HTR-8/SVneo (cell line): ENCODE results near the gene LRRTM4.
"Not testable (repeated sequence)": the region's sequence is repeated elsewhere in the genome, so short reads cannot be mapped to it uniquely, and the experiment has no call there.

ENCODE experiments used
- DNase-seq: peaks from one replicate; pipeline ENCODE4 v3.0.0; 2011; ENCODE audit warnings: low spot score, mixed read lengths; ENCODE audit not compliant: insufficient read length
- FAIRE-seq: peaks from 2 replicates; lab custom pipeline; 2011; peaks lifted over from hg19 to GRCh38; lab: Jason Lieb, UNC

LRRTM4 gene

DNA sequence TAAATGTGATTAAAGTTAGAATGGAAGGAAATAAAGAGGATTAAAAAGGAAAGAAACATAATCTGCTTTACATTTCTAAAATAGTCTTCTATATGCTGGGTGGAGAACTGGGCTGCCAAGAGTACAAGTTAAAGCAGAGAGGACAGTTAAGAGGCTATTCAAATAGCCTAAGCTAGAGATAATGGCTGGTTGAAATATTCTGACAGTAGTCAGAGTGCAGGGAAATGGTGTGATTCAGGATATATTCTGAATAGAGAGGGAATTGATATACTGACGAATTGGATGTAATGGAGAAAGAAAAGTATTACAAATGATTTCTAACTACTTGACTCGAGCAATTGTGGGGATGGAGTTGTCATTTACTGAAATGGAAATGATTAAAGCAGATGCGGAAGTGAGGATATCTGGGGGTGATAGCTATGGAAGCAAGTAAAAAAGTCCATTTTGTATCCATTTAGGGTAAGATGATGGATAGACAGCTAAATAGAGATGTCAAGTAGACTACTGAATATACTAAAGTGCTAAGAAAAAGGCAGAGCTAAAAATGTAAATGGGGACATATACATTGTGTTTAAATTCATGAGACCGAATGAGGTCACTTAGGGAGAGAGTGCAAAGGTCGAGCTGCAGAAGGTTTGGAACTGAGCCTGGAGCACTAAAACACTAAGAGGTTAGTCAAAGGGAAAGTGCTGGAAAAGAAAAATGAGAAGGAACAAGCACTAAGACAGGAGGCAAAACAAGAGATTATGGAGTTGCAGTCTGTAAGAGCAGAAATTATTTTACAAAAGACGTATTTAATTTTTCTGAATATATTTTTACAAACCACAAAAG is 696.8 kb downstream of the LRRTM4 start:
- FAIRE-seq: no peak

DNA sequence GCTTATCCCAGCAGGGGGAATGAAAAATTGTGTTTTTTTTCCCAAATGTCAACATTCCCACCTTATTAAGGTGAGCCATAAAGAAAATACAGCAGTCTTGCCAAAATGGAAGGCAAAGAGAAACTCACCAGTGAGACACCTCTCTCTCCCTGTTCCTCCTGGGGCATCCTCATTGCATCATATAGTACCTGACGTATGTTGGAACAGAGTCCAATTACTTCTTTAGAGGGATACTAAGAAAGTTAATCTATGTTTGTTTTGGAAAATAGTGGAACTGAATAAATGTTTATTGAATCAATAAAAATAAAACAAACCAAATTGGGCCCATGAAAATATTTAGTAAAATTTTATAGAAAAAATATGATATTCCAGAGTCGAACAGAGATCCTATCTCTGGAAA is 700.4 kb downstream of the LRRTM4 start:
- no peak for FAIRE-seq
- DNase-seq: no peak

More for the DNA sequence above, 696.8 kb downstream of the LRRTM4 start:
- DNase-seq: no peak

DNA sequence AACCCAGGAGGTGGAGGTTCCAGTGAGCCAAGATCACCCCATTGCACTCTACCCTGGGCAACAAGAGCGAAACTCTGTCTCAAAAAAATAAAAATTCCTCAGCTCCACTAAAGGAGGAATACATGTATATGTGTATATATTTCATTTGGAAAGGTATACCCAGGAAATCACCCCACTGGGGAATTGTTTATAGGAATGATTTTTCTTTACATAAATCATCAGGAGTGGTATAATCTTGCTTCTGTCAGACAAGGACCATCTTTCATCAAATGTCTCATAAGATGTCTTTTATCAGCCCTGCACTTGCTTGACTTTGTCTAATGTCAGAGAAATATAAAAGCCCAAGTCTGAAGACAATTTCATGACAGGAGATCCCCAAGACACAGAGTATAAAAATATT is 709.1 kb downstream of the LRRTM4 start:
- DNase-seq: no peak
- no peak for FAIRE-seq

DNA sequence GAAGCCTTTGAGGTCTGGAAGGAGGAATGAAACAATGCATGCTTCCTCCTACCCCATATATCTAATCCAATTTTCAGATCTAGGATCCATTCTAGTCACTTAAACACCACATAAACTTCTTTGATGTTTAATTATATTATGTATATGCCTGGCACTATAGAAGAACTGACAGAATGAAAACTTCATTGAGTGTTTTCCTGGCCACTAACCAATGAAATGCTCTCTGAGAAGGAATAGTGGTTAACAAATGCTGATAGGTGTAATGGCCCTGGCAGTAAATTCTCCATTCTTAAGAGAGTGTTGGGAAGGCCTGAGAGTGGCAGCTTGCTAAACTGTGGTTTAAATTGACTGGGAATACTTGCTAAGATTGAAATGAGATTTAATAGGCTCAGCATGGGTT is 710.0 kb downstream of the LRRTM4 start:
- no peak for FAIRE-seq

DNA sequence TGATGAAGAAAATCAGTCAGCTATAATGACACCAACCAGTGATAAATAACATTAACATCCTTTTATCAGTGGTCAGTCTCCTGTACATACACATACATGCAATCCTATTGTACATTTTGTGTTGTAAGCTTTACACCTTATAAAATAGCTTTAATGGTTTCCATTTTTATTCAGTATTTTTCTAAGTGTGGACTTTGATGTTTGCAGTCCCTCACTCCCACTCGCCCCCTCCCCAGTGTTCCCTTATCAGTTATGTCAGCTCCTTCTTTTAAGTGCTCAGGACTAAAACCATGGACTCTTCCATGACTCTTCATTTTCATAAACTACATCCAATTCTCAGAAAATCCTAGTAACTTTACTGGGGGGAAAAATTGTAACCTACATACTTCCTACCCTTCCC is 713.0 kb downstream of the LRRTM4 start:
- no peak for DNase-seq
- FAIRE-seq: no peak

More for the DNA sequence above, 710.0 kb downstream of the LRRTM4 start:
- DNase-seq: no peak

DNA sequence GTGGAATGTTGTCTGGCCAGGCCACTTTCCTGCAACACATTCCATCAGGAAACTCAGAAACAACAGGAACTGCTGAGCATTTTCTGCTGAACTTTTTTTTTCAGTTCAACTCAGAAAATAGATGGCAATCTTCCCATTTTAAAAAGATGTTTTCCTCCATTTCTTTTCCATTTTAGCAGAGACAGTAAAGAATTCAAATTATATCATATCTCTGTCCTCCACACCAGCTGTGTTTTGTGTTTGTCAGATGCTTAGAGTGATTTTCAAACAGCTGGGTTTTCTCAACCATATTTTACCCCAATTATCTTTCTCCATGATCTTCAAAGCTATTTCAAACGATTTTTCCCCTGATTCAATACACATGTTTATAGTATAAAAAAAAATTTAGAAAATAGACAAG is 713.4 kb downstream of the LRRTM4 start:
- FAIRE-seq: no peak
- DNase-seq: no peak

DNA sequence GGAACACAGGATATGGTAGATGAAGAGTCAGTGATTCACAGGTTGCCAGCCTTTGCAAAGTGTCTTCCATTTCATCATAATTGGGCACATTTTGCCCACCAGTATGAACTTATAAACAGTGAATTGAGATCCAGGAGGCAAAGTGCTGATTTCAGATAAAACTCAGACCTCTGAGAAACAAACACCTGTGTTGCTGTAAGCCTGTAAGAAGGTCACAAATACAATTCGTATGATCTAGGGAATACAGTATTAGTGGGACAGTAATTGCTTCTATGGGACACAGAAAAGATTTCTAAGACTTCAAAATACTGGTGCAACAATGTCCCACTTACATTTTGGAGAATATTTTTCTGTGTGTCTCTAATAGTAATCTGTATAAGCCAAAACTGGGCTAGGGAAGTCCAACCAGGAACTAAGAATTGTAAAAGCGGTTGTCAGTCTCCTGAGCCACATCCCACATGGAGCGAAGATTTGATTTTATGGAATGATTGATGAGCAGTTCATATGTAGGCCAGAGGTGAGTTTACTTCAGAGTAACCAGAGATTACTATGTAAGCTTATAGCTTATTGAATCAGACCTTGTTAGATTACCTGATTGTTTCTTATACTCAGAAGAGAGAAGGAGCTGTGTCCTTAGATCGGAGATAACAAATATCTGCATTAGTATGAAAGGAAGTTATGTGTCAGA is 728.4 kb downstream of the LRRTM4 start:
- no peak for DNase-seq
- FAIRE-seq: no peak

DNA sequence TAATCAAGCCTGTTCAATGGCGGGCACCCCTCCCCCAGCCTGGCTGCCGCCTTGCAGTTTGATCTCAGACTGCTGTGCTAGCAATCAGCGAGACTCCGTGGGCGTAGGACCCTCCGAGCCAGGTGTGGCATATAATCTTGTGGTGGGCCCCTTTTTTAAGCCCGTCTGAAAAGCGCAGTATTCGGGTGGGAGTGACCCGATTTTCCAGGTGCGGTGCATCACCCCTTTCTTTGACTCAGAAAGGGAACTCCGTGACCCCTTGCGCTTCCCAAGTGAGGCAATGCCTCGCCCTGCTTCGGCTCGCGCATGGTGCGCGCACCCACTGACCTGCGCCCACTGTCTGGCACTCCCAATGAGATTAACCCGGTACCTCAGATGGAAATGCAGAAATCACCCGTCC is 740.9 kb downstream of the LRRTM4 start:
- not testable (repeated sequence) for FAIRE-seq, DNase-seq

DNA sequence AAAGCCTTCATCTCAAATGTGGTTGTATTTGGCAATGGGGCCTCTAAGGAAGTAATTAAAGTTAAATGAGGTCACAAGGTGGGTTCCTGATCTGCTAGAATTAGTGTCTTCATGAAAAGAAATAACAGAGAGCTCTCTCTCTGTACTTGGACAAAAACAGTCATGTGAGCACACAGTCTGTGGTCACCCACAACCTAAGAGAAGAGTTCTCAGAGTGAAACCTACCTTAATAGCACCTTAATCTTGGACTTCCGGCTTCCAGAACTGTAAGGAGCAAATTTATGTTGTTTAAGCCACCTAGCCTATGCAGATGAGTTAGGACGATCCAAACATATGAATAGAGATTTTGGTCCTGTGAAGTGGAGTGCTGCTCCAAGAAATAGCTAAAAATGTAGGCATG is 758.9 kb downstream of the LRRTM4 start:
- DNase-seq (no peak), FAIRE-seq (no peak)

DNA sequence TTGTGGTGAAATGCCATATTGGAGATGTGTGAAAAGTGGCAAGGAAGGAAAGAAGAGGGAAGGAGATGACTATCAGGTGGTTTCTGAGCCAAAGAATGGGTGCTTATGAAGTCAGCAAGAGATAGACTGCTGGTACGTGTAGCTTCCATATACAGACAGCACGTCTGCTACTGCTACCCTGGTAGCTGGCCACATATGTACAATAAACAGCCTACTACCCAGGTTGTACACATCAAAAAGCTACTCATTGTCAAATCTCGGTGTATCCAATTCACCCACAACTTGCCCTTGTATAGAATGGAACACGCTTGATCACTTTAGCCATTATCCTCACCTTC is 761.8 kb downstream of the LRRTM4 start:
- FAIRE-seq: no peak
- no peak for DNase-seq

DNA sequence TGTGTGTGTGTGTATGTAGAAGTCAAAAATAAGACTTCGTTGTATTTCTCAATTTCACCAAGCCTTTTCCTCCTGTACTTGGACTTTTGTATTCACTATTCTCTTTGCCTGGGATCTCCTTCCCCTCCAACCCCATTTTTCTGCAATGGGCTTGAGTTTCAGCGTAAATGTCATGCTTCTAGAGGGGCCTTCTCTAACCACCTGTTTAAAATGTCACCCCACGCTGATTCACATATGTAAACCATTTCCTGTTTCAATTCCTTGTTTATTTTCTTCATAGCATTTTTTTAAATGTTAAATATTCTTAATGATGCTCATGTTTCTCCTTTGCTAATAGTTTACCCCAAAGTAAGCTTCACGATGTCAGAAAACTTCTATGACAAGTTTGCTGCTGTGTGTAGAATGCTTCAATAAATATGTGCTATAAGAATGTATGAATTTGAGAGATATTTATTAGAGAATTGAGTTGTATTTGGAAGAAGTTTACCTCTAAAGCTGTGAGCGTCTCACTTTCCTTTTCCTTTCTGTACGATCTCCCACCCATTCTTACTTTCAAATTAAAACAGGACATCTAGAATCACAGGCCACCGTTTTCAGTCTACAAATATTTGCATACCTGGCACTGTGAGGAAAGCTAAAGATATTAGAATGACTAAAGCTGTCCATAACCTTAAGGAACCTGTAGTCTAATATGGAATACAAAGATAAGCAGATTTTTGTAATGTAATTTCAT is 762.4 kb downstream of the LRRTM4 start:
- DNase-seq: no peak

DNA sequence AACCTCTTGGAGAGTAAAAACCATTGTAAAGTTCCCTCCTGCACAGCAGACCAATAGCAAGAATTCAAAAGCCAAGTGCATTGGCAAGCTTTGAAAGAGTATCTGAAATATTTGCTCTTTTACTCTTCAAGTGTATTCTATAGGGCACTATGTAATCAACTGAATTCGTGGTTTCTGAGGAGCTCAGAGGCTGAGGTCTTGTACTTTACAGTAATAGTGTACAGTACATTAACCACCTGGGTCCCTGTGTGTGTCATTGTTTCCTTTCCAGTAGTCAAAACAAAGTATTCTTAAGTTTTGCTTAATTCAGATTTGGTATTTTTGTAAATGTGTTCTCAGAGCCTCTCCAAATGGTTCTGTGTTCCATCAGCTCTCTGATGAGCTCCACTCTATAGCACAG is 769.7 kb downstream of the LRRTM4 start:
- FAIRE-seq (no peak), DNase-seq (no peak)

More for the DNA sequence above, 762.4 kb downstream of the LRRTM4 start:
- FAIRE-seq: no peak

DNA sequence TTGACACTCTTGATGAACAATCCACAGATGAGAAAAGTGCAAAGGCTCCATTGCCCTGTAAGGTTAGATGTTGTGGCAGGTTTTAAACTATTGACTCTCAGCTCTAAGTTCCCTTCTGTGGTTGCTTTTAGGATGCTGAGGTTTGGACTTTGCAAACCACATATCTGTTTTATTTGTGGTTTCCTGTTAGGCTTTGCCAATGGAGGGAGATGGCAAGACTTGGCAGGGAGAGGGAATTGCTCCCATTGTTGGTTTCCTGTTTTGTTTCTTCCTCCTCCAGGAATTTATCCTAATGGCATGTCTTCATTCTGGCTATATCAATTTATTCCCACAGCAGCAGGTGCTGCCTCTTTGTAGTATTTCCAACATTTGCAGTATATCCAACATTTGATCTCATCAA is 772.3 kb downstream of the LRRTM4 start:
- DNase-seq: no peak

DNA sequence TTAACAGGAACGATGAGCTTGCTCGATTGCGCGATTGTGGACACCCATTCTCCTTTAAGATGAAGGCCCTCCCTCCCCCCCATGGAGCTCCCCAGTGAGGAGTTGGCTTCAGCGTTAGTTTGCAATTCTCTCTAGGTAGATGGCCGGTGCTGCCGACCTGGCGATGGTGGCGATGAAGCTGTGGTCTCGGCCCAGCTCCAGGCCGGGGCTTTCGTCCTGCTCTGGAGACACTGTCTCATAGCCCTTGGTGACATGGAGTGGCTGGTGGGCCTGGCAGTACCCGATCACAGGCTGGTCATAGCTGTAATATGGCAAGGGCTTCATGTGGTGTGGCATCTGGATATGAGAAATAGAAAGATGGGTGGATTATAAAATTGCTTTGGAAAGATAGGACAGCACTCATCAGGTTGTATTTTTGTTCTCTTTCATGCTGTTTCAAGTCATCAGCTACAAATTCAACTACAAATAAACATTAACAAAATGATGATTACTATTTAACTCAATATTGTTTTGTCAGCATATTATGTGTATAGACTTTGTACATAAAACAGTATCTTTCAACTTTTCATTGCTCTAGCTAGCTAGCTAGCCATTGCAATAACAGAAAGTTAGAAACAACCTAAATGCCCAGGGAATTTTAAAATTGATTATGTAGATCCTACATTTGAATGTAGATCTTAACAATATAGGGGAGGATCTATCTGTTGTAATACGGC is 773.4 kb downstream of the LRRTM4 start:
- FAIRE-seq: no peak

More for the DNA sequence above, 772.3 kb downstream of the LRRTM4 start:
- no peak for FAIRE-seq

DNA sequence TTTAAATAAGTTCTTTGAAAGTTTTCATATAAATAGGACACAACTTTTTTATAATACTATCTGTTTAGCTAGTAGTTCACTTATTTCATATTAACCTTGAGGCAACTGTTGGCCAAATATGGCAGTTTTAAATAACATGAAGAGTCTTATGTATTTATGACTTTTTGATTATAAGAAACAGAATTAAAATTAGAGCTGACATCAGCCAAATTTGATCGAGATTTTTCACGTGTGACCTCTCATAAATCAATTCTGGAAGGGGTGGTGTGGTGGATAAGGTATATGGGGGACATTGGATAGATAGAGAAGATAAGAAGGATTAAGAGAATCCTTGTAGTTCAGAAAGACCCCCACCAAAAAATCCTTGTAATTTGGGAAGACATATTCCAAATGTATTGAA is 776.6 kb downstream of the LRRTM4 start:
- DNase-seq: no peak

More for the DNA sequence above, 773.4 kb downstream of the LRRTM4 start:
- DNase-seq: no peak

DNA sequence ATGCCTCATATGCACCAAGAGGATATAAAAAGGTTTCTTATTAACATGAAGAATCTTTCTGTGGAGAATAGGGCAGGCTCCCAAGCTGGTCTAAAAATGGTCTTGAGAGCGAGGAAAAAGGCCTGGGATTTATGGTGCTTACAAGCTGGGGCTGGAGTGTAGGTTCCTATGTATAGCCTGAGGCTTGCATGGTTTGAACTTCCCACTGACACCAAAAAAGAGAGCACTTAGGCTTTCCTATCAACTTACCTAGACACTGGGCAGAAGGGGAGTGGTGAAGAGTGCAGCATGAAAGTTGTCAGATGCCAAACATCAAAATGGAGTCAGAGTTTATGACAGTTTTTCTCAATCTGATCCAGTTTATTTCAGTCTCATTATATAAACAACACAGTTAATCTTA is 784.6 kb downstream of the LRRTM4 start:
- no peak for DNase-seq
- no peak for FAIRE-seq

More for the DNA sequence above, 776.6 kb downstream of the LRRTM4 start:
- no peak for FAIRE-seq

DNA sequence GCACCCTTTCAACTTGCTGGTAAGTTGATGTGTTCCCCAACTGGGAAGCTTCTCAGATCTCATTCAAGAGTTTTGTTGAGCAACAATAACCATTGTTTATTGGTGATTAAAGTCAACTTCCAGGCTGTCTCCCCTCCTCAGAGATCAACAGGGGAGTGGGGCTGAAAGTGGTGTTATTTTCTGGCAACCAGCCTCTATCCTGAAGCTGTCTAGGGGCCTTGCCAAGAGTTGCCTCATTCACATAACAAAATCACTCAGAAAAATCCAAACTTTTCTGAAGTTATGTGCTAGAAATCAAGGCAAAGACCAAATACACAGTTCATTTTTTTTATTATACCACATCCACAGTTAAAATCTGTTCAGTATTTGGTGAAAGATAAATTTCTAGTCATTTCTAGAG is 788.4 kb downstream of the LRRTM4 start:
- DNase-seq (no peak), FAIRE-seq (no peak)

DNA sequence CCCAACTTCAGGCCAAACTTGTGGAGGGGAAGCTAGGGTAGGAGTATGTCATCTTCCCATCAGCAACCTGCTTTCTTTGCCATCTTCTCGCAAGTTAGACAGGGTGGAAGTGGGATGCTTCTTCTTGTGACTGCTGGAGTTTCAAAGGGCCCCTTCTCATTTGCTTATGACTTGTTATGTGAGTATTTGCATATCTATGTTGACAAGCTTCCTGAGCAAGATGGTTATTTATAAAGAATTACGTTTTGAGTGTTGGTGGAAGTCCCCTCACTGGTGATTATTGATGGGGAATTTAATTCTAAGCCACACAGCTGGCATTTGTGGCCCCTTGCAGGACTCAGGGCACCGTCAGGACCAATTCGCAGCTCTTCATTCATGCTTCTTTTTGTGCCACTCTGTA is 791.0 kb downstream of the LRRTM4 start:
- FAIRE-seq (no peak), DNase-seq (no peak)

DNA sequence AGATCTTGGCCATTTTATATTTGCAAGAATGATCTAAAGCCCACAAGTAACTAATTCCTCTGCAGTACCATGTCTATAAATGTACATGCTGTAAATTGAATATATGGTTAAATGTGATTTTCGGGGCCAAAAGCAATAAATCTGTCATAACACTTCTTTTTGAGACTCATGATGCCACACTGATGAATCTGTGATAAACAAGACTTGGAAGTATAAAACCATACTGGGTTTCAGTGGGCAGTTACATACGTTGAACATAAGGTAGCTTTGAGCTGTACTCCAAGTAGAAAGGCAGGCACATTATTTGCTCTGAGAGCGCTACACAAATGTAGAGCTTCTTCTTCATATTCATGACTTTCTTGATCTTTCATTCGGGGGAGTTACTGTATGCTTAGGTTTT is 792.2 kb downstream of the LRRTM4 start:
- DNase-seq (no peak), FAIRE-seq (no peak)

DNA sequence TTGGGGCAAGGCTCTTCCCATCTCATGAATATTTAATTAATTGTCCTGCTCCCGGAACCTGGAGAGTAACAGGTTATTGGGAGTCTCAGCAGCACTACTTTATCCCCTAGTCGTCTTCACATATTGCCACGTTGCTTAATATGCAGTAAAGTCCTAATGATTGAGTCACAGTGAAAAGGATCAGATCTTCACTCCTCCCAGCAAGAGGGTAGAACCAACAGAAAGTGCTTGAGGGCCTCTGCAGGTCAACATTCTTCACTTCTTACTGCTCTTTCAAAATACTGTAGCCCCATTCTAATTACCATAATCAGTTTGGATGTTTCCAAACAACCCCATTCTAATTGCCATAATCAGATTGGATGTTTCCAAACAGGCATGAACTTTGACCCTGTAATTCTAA is 801.0 kb downstream of the LRRTM4 start:
- FAIRE-seq: no peak

More for the DNA sequence above, 801.0 kb downstream of the LRRTM4 start:
- DNase-seq: no peak
